Heart right ventricle (tissue), 16 donors: Measurements from ENCODE around the gene PLCB1. TPM values are rescaled to one million over a fixed set of nuclear protein-coding genes. Genes with fewer than 3 reads are reported as not detected.

Experiments used
- ATAC-seq, 8 donors: fragments of 200-7000 bp; cut with Tn5 transposase; one replicate each; pipeline ENCODE4 v1.9.1; 2020; ENCODE audit warnings: mild to moderate bottlenecking in 8 of 8, moderate library complexity in 8 of 8, moderate number of reproducible peaks in 1 of 8
- DNase-seq, 2 donors: peaks; one replicate each; pipeline ENCODE4 v3.0.0-alpha.2; 2020
- H3K27ac ChIP-seq, 10 donors: fragments of 200-600 bp; sonication (generic) in 2 of 10; one replicate each; pipeline versions ENCODE4 v1.5.0 to v1.8.0; 2020 to 2022; ENCODE audit warnings: mild to moderate bottlenecking in 3 of 10
- H3K27me3 ChIP-seq, 7 donors: fragments of 200-600 bp; one replicate each; pipeline ENCODE4 v1.8.0; 2021 to 2022; ENCODE audit warnings: mild to moderate bottlenecking in 2 of 7
- H3K36me3 ChIP-seq, 9 donors: fragments of 200-600 bp; sonication (generic) in 1 of 9; one replicate each; pipeline versions ENCODE4 v1.5.0 to v1.8.0; 2020 to 2022; ENCODE audit warnings: mild to moderate bottlenecking in 2 of 9
- H3K4me1 ChIP-seq, 9 donors: fragments of 200-600 bp; sonication (generic) in 1 of 9; one replicate each; pipeline versions ENCODE4 v1.5.0 to v1.8.0; 2020 to 2022; ENCODE audit warnings: mild to moderate bottlenecking in 4 of 9
- H3K4me3 ChIP-seq, 10 donors: fragments of 200-600 bp; sonication (generic) in 2 of 10; one replicate each; pipeline versions ENCODE4 v1.5.0 to v1.8.0; 2020 to 2022; ENCODE audit warnings: mild to moderate bottlenecking in 7 of 10, moderate library complexity in 2 of 10
- H3K9me3 ChIP-seq, 11 donors: fragments of 200-600 bp in 10 of 11; sonication (generic) in 2 of 11; one replicate each; pipeline versions ENCODE4 v1.5.0 to v1.8.0; 2013 to 2022; ENCODE audit warnings: mild to moderate bottlenecking in 2 of 11, control low read depth in 1 of 11, moderate library complexity in 1 of 11
- CTCF ChIP-seq, 9 donors: fragments of 200-600 bp; sonication (generic) in 2 of 9; IDR thresholded peaks; one replicate each; pipeline versions ENCODE4 v1.5.0 to v1.8.0; 2021 to 2022; ENCODE audit warnings: antibody characterized with exemption in 9 of 9, mild to moderate bottlenecking in 5 of 9, moderate library complexity in 1 of 9
- WGBS, 2 donors: extraction: QIAGEN DNeasy Blood & Tissue Kit; methylation state at CpG; one replicate each; pipeline ENCODE4 v1.1.7; 2013; ENCODE audit warnings: inconsistent platforms in 1 of 2; 5-methylcytosine and 5-hydroxymethylcytosine counted together
- intact Hi-C, 10 donors: fragments of 100-400 bp; cut with DNase I; formaldehyde crosslinking; loops; one replicate each; pipeline versions ENCODE4 v1.11.1 to v1.14.2; 2022
- polyA plus RNA-seq, 2 donors: library from polyadenylated mRNA; stranded (reverse); fragments of 200-250 nt; gene quantifications; one replicate each; pipeline ENCODE4 v1.2.3, GENCODE V29; 2013
- total RNA-seq, 10 donors: library from RNA; stranded (reverse); fragmentation: NEBNext Ultra II Directional in 3 of 10; extraction: Animal tissue kit (Norgen Biotek cat#: 25700) in 3 of 10; gene quantifications; one replicate each; pipeline versions ENCODE4 v1.2.1 to v1.2.4, GENCODE V29; 2021 to 2023
- donor health status: Arrhythmogenic right ventricular cardiomyopathy.
- donor health status: ischemic (EF 13 %, LVEDD 7.1; RV severe dilation, severe dysfunction).
- donor health status: healthy with polysubstance abuse.
- donor health status: DM: no; HTN: yes; CAD: no.
- donor health status: DM: no; HTN: no; CAD: no.
- donor health status: ischemic (EF 25% LVEDD 6.9; RV normal size, moderate dysfunction).
- donor health status: ischemic (EF 25% LVEDD 5.7; RV mildly dilated, moderate dysfunction).
- donor health status: healthy.
- donor health status: DM: yes; HTN: yes; CAD: no.
- donor health status: Ischemic cardiomyopathy.
- donor health status: ischemic (EF 35%, LVEDD 5.7; RV mildly dilated, moderate dysfunction).
- donor health status: nonischemic (EF 11% LVEDD 7.7; RV severe dilation, severe dysfunction).
- donor health status: DM: yes; HTN: yes; CAD: no.
- donor health status: PGD.
- donor health status: ischemic (EF 29% LVEDD 5.4; RV normal size, mild dysfunction).
- donor health status: nonischemic (EF 23%, LVEDD 6.1; RV moderate dilation, normal function).

PLCB1 gene
- total and polyA plus RNA-seq, 12 donors = 2.2 to 12.7 (median 7.1) TPM

- no peak for ATAC-seq
- no peak for DNase-seq
- H3K4me3 ChIP-seq = no peak overlapping the region
- no peaks in the 10 kb centered on the region for H3K9me3 ChIP-seq
- TF ChIP-seq CTCF (IDR thresholded peaks at IDR 0.05) = no peak
- no peaks in the 10 kb centered on the region for H3K27me3 ChIP-seq
- no peak overlapping the region for H3K27ac ChIP-seq
- peaks cover 0 to 25% (median 21%) of the 10 kb centered on the region in 9 donors for H3K4me1 ChIP-seq
- no peaks in the 10 kb centered on the region for H3K36me3 ChIP-seq
- intact Hi-C loops = loop anchor here in 1 of 10 donors (10.0 kb wide), 1 partner anchor 113 kb away; the partner anchor contains the start of gene PLCB1
Observed at GRCh38 chr20:8248051-8248450, 116.0 kb downstream of the PLCB1 start.

- intact Hi-C loops = loop anchor here in 1 of 10 donors (10.0 kb wide), 1 partner anchor 115 kb away; the partner anchor contains the start of gene PLCB1
- Histone ChIP-seq H3K27me3 (no peaks in the 10 kb centered on the region), H3K4me1 (peaks cover 0 to 9% (median 6%) of the 10 kb centered on the region in 9 donors), H3K4me3 (no peak overlapping the region), H3K9me3 (no peaks in the 10 kb centered on the region), H3K27ac (no peak overlapping the region), H3K36me3 (no peaks in the 10 kb centered on the region)
- TF ChIP-seq CTCF (IDR thresholded peaks at IDR 0.05) = no peak
- ATAC-seq (no peak), DNase-seq (no peak)
- WGBS, 2 donors = 87 to 89% methylated on average over 3 of the region's 3 CpGs
Observed at GRCh38 chr20:8249634-8250033, 117.6 kb downstream of the PLCB1 start.

- Histone ChIP-seq H3K36me3 (no peaks in the 10 kb centered on the region), H3K27me3 (no peaks in the 10 kb centered on the region), H3K9me3 (no peaks in the 10 kb centered on the region), H3K27ac (no peak overlapping the region), H3K4me3 (no peak overlapping the region), H3K4me1 (no peaks in the 10 kb centered on the region)
- WGBS, 2 donors = 92 to 93% methylated on average over 1 of the region's 1 CpG
- no peak for TF ChIP-seq CTCF (IDR thresholded peaks at IDR 0.05)
- intact Hi-C loops = no loop called here
- ATAC-seq (no peak), DNase-seq (no peak)
Observed at GRCh38 chr20:8250539-8251200, 118.6 kb downstream of the PLCB1 start.

- TF ChIP-seq CTCF (IDR thresholded peaks at IDR 0.05) = no peak
- no peaks in the 10 kb centered on the region for H3K9me3 ChIP-seq
- WGBS, 2 donors = 93 to 94% methylated on average over 4 of the region's 4 CpGs
- no peak overlapping the region for H3K27ac ChIP-seq
- no peak for DNase-seq
- no peaks in the 10 kb centered on the region for H3K4me1 ChIP-seq
- H3K4me3 ChIP-seq = no peak overlapping the region
- no peaks in the 10 kb centered on the region for H3K27me3 ChIP-seq
- intact Hi-C loops = no loop called here
- no peaks in the 10 kb centered on the region for H3K36me3 ChIP-seq
- no peak for ATAC-seq
Observed at GRCh38 chr20:8251201-8251575, 119.1 kb downstream of the PLCB1 start.
